ENCODE measurements around the gene ZNF579.

DNA sequence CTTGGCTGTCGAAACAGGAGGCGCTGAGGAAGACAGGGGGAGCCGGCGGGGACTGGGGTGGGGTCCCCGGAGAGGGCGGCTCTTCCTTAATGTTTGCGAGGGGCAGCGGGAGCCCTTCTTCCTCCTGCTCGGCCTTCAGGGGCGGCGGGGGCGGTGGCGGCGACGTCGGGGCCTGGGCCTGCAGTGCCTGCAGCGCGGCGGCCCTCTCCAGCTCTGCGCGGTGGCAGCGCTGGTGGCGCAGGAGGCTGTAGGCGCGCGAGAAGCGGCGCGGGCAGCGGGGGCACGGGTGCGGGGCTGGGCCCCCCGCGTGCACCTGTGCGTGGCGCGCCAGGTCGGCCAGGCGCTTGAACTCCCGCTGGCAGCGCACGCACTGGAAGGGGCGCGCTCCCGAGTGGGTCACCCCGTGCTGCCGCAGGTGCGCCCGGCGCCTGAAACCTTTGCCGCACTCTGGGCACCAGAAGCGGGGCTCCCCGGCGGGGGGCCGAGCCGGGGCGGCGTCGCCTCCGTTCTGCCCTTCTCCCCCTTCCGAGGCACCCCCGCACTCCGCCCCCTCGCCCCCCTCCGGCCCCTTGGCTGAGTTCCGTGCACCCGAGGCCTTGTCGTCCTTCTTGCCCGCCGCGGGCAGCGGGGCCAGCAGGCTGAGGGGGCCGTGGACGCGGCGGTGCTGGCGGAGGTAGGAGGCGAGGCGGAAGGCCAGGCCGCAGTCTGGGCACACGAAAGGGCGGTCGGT, 2.5 kb downstream of the ZNF579 start:
- no peak for TF ChIP-seq EZH2phosphoT487 (IDR thresholded peaks at IDR 0.05; ENCODE audit: borderline replicate concordance, low read length)
- TF ChIP-seq, protein P1, sequence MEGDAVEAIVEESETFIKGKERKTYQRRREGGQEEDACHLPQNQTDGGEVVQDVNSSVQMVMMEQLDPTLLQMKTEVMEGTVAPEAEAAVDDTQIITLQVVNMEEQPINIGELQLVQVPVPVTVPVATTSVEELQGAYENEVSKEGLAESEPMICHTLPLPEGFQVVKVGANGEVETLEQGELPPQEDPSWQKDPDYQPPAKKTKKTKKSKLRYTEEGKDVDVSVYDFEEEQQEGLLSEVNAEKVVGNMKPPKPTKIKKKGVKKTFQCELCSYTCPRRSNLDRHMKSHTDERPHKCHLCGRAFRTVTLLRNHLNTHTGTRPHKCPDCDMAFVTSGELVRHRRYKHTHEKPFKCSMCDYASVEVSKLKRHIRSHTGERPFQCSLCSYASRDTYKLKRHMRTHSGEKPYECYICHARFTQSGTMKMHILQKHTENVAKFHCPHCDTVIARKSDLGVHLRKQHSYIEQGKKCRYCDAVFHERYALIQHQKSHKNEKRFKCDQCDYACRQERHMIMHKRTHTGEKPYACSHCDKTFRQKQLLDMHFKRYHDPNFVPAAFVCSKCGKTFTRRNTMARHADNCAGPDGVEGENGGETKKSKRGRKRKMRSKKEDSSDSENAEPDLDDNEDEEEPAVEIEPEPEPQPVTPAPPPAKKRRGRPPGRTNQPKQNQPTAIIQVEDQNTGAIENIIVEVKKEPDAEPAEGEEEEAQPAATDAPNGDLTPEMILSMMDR (IDR thresholded peaks at IDR 0.05; ENCODE audit: low read depth, low read length, poor library complexity, severe bottlenecking), result no peak
